IMR-90 (cell line): Measurements from ENCODE around the gene IL11. TPM values are rescaled to one million over a fixed set of nuclear protein-coding genes. Genes with fewer than 3 reads are reported as not detected.
A peak's percentile ranks its signal among the peaks of the same experiment; 100 is the strongest.

Source experiments
- ATAC-seq: fragments of 200-7000 bp; cut with Tn5 transposase; 2 replicates; pipeline ENCODE4 v1.9.1; 2020; ENCODE audit warnings: low read depth, mild to moderate bottlenecking, moderate library complexity
- BruUV-seq: library from RNA; stranded (reverse); fragments of 400-500 nt; replicated peaks from 2 replicates; lab custom pipeline; 2021; lab: Mats Ljungman, UMichigan
- CTCF ChIA-PET: fragments of 300-600 bp; formaldehyde crosslinking; extraction: SDS; loops from one replicate; lab custom pipeline; 2021; ENCODE audit warnings: antibody characterized with exemption; lab: Yijun Ruan, JAX
- POLR2A ChIA-PET: fragments of 300-600 bp; sonication (Branson Sonifier 250); formaldehyde crosslinking; loops from one replicate; lab custom pipeline; 2022; ENCODE audit warnings: antibody characterized with exemption; ENCODE audit not compliant: unreplicated experiment; lab: Charles Lee
- DNase-seq: peaks from one replicate; pipeline ENCODE4 v3.0.0; 2013
- H2AFZ ChIP-seq: replicated peaks from 2 replicates; pipeline ENCODE3; 2013; ENCODE audit warnings: low read length, mild to moderate bottlenecking; ENCODE audit not compliant: poor library complexity
- H2AK5ac ChIP-seq: 2 replicates; pipeline ENCODE4 v1.6.1; 2013; ENCODE audit warnings: low read depth, low read length, inconsistent platforms
- H2AK9ac ChIP-seq: replicated peaks from 2 replicates; pipeline ENCODE3; 2013; ENCODE audit warnings: mild to moderate bottlenecking, low read depth, low read length, moderate library complexity; ENCODE audit not compliant: poor library complexity
- H2BK120ac ChIP-seq: 2 replicates; pipeline ENCODE4 v1.6.1; 2013; ENCODE audit warnings: low read depth, low read length, inconsistent platforms
- H2BK15ac ChIP-seq: 3 replicates; pipeline ENCODE4 v1.6.1; 2013; ENCODE audit warnings: low read depth, low read length, inconsistent platforms
- H2BK20ac ChIP-seq: 2 replicates; pipeline ENCODE4 v1.6.1; 2013; ENCODE audit warnings: low read depth, mild to moderate bottlenecking, inconsistent platforms, low read length, moderate library complexity
- H2BK5ac ChIP-seq: 2 replicates; pipeline ENCODE4 v1.6.1; 2013; ENCODE audit warnings: mild to moderate bottlenecking, low read depth, low read length, inconsistent platforms; ENCODE audit not compliant: poor library complexity, severe bottlenecking
- H3K14ac ChIP-seq: replicated peaks from 2 replicates; pipeline ENCODE4 v1.6.1; 2013; ENCODE audit warnings: low read depth, low read length, inconsistent platforms
- H3K18ac ChIP-seq: 2 replicates; pipeline ENCODE4 v1.6.1; 2013; ENCODE audit warnings: low read depth, low read length, control low read depth
- H3K23ac ChIP-seq: 2 replicates; pipeline ENCODE4 v1.6.1; 2013; ENCODE audit warnings: low read depth, low read length, inconsistent platforms
- H3K27ac ChIP-seq: 2 replicates; pipeline ENCODE4 v1.5.1; 2013; ENCODE audit warnings: mild to moderate bottlenecking, control low read depth, low read length; ENCODE audit not compliant: insufficient read depth
- H3K27me3 ChIP-seq: 2 replicates; pipeline ENCODE4 v1.6.1; 2013; ENCODE audit warnings: low read length; ENCODE audit not compliant: control insufficient read depth, insufficient read depth
- H3K36me3 ChIP-seq: 2 replicates; pipeline ENCODE4 v1.6.1; 2013; ENCODE audit warnings: low read length, mixed read lengths; ENCODE audit not compliant: control insufficient read depth, insufficient read depth
- H3K4ac ChIP-seq: 2 replicates; pipeline ENCODE4 v1.6.1; 2013; ENCODE audit warnings: low read depth, low read length, inconsistent platforms
- H3K4me1 ChIP-seq: 2 replicates; pipeline ENCODE4 v1.6.1; 2013; ENCODE audit warnings: low read length, mixed read lengths; ENCODE audit not compliant: control insufficient read depth, insufficient read depth
- H3K4me2 ChIP-seq: 2 replicates; pipeline ENCODE4 v1.6.1; 2013; ENCODE audit warnings: low read depth, mild to moderate bottlenecking, control low read depth, low read length, moderate library complexity
- H3K4me3 ChIP-seq: 2 replicates; pipeline ENCODE4 v1.5.1; 2013; ENCODE audit warnings: low read depth, mild to moderate bottlenecking, control low read depth, low read length, moderate library complexity; ENCODE audit not compliant: insufficient read depth
- H3K56ac ChIP-seq: 2 replicates; pipeline ENCODE4 v1.6.1; 2013; ENCODE audit warnings: low read length, inconsistent platforms; ENCODE audit not compliant: insufficient read depth; ENCODE audit errors: extremely low read depth
- H3K79me1 ChIP-seq, 2 experiments: 2 replicates each; pipeline ENCODE4 v1.6.1; 2013; ENCODE audit warnings: low read length in 2 of 2, inconsistent platforms in 1 of 2, low read depth in 1 of 2
- H3K9ac ChIP-seq: 2 replicates; pipeline ENCODE4 v1.6.1; 2013; ENCODE audit warnings: low read depth, low read length, control low read depth
- H3K9me1 ChIP-seq: 2 replicates; pipeline ENCODE4 v1.6.1; 2013; ENCODE audit warnings: low read length, inconsistent platforms; ENCODE audit not compliant: insufficient read depth
- H3K9me3 ChIP-seq: 2 replicates; pipeline ENCODE4 v1.6.1; 2013; ENCODE audit warnings: low read length; ENCODE audit not compliant: control insufficient read depth, insufficient read depth
- H4K20me1 ChIP-seq: 2 replicates; pipeline ENCODE4 v1.6.1; 2013; ENCODE audit warnings: low read length, inconsistent platforms; ENCODE audit not compliant: insufficient read depth
- H4K5ac ChIP-seq: 2 replicates; pipeline ENCODE4 v1.6.1; 2013; ENCODE audit warnings: mild to moderate bottlenecking, low read depth, low read length, control low read depth
- H4K8ac ChIP-seq, 2 experiments: 2 replicates each; pipeline ENCODE4 v1.6.1; 2013; ENCODE audit warnings: low read depth in 2 of 2, low read length in 2 of 2, control low read depth in 1 of 2, inconsistent platforms in 1 of 2
- H4K91ac ChIP-seq: 2 replicates; pipeline ENCODE4 v1.6.1; 2013; ENCODE audit warnings: low read depth, low read length, inconsistent platforms; ENCODE audit not compliant: insufficient read depth
- POLR2A ChIP-seq: IDR thresholded peaks from 2 replicates; pipeline ENCODE4 v1.6.1; 2012; ENCODE audit warnings: mild to moderate bottlenecking, low read depth, low read length
- USF2 ChIP-seq: fragments of 150-350 bp; IDR thresholded peaks from 2 replicates; pipeline ENCODE4 v1.6.1; 2017; ENCODE audit warnings: mild to moderate bottlenecking, antibody characterized with exemption, low read length, low read depth
- WGBS, 2 experiments: methylation state at CpG; one replicate each; pipeline versions ENCODE4 v1.1.5 to v1.1.7; 2013; ENCODE audit warnings: missing lambda C conversion rate in 2 of 2; ENCODE audit not compliant: insufficient read length in 1 of 2; ENCODE audit errors: extremely low coverage in 2 of 2; 5-methylcytosine and 5-hydroxymethylcytosine counted together
- dilution Hi-C: fragments of 300-500 bp; cut with HindIII; formaldehyde crosslinking; loops from one replicate; pipeline ENCODE4 v1.14.3; 2018; ENCODE audit warnings: low sequenced_read_pairs; ENCODE audit not compliant: unreplicated experiment
- in situ Hi-C: fragments of 300-500 bp; cut with MboI; formaldehyde crosslinking; loops from 3 replicates; pipeline ENCODE4 v1.14.3; 2019; ENCODE audit warnings: low sequenced_read_pairs, inconsistent platforms, mixed read lengths
- intact Hi-C: fragments of 100-400 bp; cut with micrococcal nuclease; formaldehyde crosslinking; loops from 2 replicates; pipeline ENCODE4 v1.10.0; 2022
- polyA plus RNA-seq, 3 experiments: library from polyadenylated mRNA; depleted of rRNA; stranded (reverse); fragments of >200 nt; gene quantifications; 2 replicates each; pipeline ENCODE4 v1.2.3, GENCODE V29; 2012; ENCODE audit warnings: low replicate concordance in 1 of 3
- total RNA-seq: library from RNA; depleted of rRNA; stranded (reverse); fragments of >200 nt; gene quantifications from 2 replicates; pipeline ENCODE4 v1.2.3, GENCODE V29; 2012

Gene IL11
- total and polyA plus RNA-seq, 2 of the 4 experiments (the other 2 are of a cell fraction), result 14.3 to 33.6 TPM

- peaks cover 70% of the 10 kb centered on the region for H4K20me1 ChIP-seq
- WGBS, 2 experiments, result 81% methylated on average over 4 of the region's 12 CpGs; no CpG with 5 or more reads in 1 of the 2 experiments
- CTCF ChIA-PET, result interaction anchor here (0.6 kb wide), 1 partner anchor 31 kb away, joined by 3 read pairs; no protein-coding TSS in a partner anchor
These were observed 21.0 kb upstream of the IL11 start for GRCh38 chr19:55391191-55391670.

More at GRCh38 chr19:55391191-55391670, 21.0 kb upstream of the IL11 start:
- peaks cover 48% of the 10 kb centered on the region for H3K36me3 ChIP-seq
- H3K4ac ChIP-seq, result 0 out of 2 replicates have a peak overlapping the region, but pooled peaks have one; percentile 6
- peaks cover 19 to 63% of the 10 kb centered on the region in 2 experiments for H3K79me1 ChIP-seq
- dilution Hi-C loops (no loop called here), intact Hi-C loops (no loop called here), in situ Hi-C loops (no loop called here)
- peak overlapping the region in 1 of 2 experiments; percentile 21; a peak in 1 of 4 replicates for H4K8ac ChIP-seq
- no peaks in the 10 kb centered on the region for H3K9me3 ChIP-seq
- no peaks in the 10 kb centered on the region for H3K27me3 ChIP-seq
- H3K14ac ChIP-seq, result no peak overlapping the region
- H3K27ac ChIP-seq, result no peak overlapping the region
- no peak for TF ChIP-seq USF2
- TF ChIP-seq POLR2A, result peak; percentile 72
- 0 out of 2 replicates have a peak overlapping the region, but pooled peaks have one; percentile 18 for H2AK5ac ChIP-seq
- no peak for DNase-seq
- no peak overlapping the region for H4K91ac ChIP-seq
- peak overlapping the region; percentile 73; the same call in 1 of the 2 replicates for H3K23ac ChIP-seq
- H2BK5ac ChIP-seq, result peak overlapping the region; percentile 52
- no peak overlapping the region for H4K5ac ChIP-seq
- POLR2A ChIA-PET, result interaction anchor here (0.5 kb wide), 1 partner anchor 23 kb away, joined by 3 read pairs; no protein-coding TSS in a partner anchor
- H3K56ac ChIP-seq, result no peak overlapping the region
- H3K4me1 ChIP-seq, result peaks cover 36% of the 10 kb centered on the region
- peaks cover 31% of the 10 kb centered on the region for H3K9me1 ChIP-seq
- no peak overlapping the region for H3K4me3 ChIP-seq
- H2BK15ac ChIP-seq, result no peak overlapping the region
- BruUV-seq, result no TSS peak
- H2BK20ac ChIP-seq, result no peak overlapping the region
- H2BK120ac ChIP-seq, result no peak overlapping the region
- no peak overlapping the region for H2AFZ ChIP-seq
- no peak overlapping the region for H3K9ac ChIP-seq
- ATAC-seq, result peak; percentile 8
- no peak overlapping the region for H2AK9ac ChIP-seq
- no peak overlapping the region for H3K18ac ChIP-seq
- H3K4me2 ChIP-seq, result no peak overlapping the region
